Choroid plexus epithelial cell (primary cell): Measurements from ENCODE around the gene GAB3.

Experiments
- DNase-seq: peaks from one replicate; pipeline ENCODE4 v3.0.0-alpha.2; 2010; ENCODE audit warnings: low read depth
- H3K4me3 ChIP-seq: 2 replicates; pipeline ENCODE4 v1.5.1; 2011; ENCODE audit warnings: low read depth, mild to moderate bottlenecking, control low read depth, low read length, moderate library complexity
- TF ChIP-seq, protein P1 (sequence below): conservative IDR thresholded peaks from 2 replicates; pipeline ENCODE4 v1.5.1; 2011; ENCODE audit warnings: low read depth, mild to moderate bottlenecking, control low read depth, inconsistent platforms, low read length, moderate library complexity

The GAB3 gene

DNA sequence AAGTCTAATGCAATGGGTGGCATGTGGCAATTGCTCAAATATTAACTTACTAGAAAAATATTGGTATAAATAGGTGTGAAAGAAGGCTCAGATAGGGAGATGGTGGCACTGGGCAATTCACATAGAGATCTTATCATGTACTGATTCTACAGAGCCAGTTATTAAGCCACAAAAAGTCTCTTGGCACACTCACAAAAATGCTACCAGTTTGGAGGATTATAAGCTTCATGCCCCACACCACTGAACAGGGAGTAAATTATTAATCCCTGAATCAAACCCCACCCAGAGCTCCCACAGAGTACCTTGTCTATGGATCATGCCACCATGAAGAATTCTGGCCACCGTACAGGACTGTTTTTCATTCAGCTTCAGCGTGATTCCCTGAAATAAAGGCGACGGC lies 40.6 kb upstream of the GAB3 start:
- TF ChIP-seq, protein P1, sequence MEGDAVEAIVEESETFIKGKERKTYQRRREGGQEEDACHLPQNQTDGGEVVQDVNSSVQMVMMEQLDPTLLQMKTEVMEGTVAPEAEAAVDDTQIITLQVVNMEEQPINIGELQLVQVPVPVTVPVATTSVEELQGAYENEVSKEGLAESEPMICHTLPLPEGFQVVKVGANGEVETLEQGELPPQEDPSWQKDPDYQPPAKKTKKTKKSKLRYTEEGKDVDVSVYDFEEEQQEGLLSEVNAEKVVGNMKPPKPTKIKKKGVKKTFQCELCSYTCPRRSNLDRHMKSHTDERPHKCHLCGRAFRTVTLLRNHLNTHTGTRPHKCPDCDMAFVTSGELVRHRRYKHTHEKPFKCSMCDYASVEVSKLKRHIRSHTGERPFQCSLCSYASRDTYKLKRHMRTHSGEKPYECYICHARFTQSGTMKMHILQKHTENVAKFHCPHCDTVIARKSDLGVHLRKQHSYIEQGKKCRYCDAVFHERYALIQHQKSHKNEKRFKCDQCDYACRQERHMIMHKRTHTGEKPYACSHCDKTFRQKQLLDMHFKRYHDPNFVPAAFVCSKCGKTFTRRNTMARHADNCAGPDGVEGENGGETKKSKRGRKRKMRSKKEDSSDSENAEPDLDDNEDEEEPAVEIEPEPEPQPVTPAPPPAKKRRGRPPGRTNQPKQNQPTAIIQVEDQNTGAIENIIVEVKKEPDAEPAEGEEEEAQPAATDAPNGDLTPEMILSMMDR = no peak
- no peak overlapping the region for H3K4me3 ChIP-seq
- no peak for DNase-seq

DNA sequence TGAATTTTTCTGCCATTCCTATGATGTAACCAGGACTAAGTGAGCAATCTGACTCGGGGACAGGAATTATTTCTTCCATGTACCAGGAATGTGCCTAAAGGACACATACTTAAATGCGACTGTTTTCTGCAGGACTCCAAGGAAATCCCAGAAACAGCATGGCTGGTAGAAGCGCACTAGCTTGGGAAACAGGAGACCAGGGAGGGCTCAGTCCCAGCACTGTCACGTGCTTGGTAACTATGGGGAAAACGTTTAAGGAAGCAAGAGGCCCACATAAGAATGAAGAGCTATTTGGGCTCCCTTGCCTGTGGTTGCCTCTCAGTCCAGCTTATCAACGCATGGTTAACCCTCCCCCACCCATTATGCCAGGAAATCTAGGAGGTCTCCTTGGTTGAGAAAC lies 34.8 kb upstream of the GAB3 start:
- no peak for DNase-seq
- TF ChIP-seq, protein P1 = no peak

DNA sequence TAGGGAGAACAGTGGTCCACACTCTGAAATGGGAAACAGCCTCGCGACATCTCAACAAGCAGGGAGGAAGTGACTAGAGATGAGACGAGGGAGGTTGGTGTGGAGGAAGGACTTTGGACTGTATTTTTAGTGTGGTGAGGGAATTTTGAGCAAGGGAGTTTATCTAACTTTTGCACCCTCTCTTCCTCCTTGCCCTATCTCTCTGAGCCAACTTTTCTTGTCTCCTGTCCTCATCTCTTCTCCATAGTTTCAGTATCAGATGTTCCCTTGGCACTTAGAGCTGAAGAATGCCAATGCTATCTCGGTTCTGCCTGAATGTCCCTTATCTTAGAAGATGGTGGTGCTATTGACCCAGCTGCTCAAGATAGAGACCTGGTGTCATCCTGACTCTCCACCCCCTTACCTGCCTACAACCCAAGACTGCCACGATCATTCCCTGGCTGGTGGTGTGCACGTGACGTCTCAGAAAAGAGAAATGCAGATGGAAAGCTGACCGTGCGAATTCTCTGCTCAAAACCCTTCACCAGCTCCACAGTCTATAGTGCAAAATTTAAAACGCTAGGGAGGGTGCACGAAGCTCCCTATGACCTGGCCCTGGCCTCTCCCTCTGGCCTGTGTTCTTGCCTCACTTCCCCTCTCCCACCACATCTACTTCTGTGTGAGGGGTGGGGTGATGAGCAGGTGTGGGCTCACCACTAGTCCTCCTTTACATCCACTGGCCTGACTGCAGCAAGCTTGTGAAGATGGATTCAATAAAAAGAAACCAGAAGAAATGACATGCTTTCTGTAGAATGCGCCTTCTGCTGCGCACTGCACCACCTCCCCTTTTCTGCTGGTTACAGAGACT lies 33.5 kb upstream of the GAB3 start:
- no peak overlapping the region for H3K4me3 ChIP-seq
- TF ChIP-seq, protein P1 = no peak
- DNase-seq = no peak

More for the DNA sequence above, 34.8 kb upstream of the GAB3 start:
- H3K4me3 ChIP-seq = no peak overlapping the region

DNA sequence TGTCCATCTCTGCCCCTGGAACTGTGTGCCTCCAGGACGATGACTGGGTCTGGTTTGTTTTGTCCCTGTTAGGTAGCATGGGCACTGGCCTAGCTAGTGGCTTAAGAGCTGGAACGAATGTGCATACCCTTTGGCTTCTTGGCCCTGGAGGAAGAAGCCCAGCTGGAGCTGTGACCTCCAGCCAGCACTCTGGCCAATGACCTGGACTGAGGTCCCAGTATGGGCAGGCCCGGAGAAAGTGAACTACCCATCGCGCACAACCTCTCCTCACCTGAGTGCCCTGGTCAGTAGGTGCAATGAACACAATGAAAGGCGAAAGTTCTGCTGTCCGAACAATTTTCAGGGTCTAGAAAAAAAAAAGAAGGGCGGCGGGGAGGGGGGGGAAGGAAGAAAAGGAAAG lies 30.1 kb upstream of the GAB3 start:
- TF ChIP-seq, protein P1 = no peak
- no peak for DNase-seq

DNA sequence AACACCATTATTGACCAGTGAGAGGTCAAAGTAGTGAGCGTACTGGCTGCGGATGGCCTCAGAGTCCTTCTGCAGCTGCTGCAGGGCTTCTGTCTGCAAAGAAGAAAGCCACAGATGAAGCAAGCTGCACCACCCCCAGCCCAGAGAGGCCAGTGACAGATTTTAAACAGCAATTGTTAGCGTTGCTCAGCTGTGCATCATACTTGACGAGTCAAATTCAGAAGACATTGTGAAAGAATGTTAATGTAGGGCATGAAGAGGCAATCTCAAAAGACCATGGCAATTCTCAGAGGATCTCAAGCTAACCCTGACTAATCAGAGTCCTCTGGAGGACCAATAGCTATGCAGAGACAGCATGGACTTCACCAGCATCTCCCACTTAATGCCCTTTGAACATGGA lies 28.4 kb upstream of the GAB3 start:
- TF ChIP-seq, protein P1 = no peak
- DNase-seq = peak; percentile 53
- H3K4me3 ChIP-seq = no peak overlapping the region

More for the DNA sequence above, 30.1 kb upstream of the GAB3 start:
- H3K4me3 ChIP-seq = no peak overlapping the region

DNA sequence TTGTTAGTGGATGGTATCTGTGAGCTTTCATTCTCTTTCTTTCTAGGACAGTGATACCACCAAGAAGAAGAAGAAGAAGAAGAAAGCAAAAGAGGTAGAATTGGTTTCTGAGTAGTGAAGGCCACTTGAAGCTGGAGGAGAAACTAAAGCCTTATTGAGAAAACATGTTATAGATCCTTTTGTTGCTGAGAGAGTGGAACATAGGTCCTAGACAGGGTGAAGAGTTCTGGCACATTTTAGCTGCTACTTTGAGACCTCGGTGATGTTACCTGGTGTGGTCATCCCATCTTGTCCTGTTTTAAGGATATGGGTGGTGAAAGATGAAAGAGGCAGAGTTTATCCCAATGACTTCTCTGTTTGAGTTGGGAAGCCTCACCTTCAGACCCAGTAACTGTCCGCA lies 25.9 kb upstream of the GAB3 start:
- no peak overlapping the region for H3K4me3 ChIP-seq
- TF ChIP-seq, protein P1 = no peak
- DNase-seq = no peak
